Testis (tissue), 3 donors: ENCODE results near the gene OR52I1. TPM values are rescaled to one million over a fixed set of nuclear protein-coding genes. Genes with fewer than 3 reads are reported as not detected.

Source experiments
- DNase-seq: peaks from one replicate; pipeline ENCODE4 v3.0.0-alpha.2; 2019
- H3K27ac ChIP-seq, 2 donors: fragments of 200-600 bp; sonication (generic); one replicate each; pipeline ENCODE4 v1.5.1; 2019
- H3K27me3 ChIP-seq: fragments of 200-600 bp; sonication (generic); one replicate; pipeline ENCODE4 v1.5.1; 2019
- H3K36me3 ChIP-seq: fragments of 200-600 bp; sonication (generic); one replicate; pipeline ENCODE4 v1.5.1; 2017; ENCODE audit warnings: low read depth; ENCODE audit errors: missing control alignments
- H3K4me1 ChIP-seq: fragments of 200-600 bp; sonication (generic); one replicate; pipeline ENCODE4 v1.5.1; 2019
- H3K4me3 ChIP-seq, 2 donors: fragments of 200-600 bp; sonication (generic); one replicate each; pipeline ENCODE4 v1.5.1; 2017 to 2019
- H3K9me3 ChIP-seq: fragments of 200-600 bp; sonication (generic); one replicate; pipeline ENCODE4 v1.5.1; 2017
- CTCF ChIP-seq, 3 experiments: fragments of 450-650 bp in 2 of 3; fragments of 200-600 bp in 1 of 3; sonication (generic) in 1 of 3; IDR thresholded peaks; one replicate each; pipeline ENCODE4 v1.5.1; 2016 to 2019; ENCODE audit warnings: antibody characterized with exemption in 3 of 3, mild to moderate bottlenecking in 2 of 3, moderate library complexity in 1 of 3
- POLR2A ChIP-seq: fragments of 450-650 bp; IDR thresholded peaks from one replicate; pipeline ENCODE4 v1.6.1; 2017; ENCODE audit warnings: antibody characterized with exemption, mild to moderate bottlenecking, moderate library complexity
- WGBS, 2 donors: methylation state at CpG; one replicate each; pipeline ENCODE4 v1.1.5; 2018; 5-methylcytosine and 5-hydroxymethylcytosine counted together
- intact Hi-C: fragments of 100-400 bp; cut with DNase I; formaldehyde crosslinking; loops from one replicate; pipeline ENCODE4 v1.15.1; 2023; ENCODE audit warnings: low total_unique reads
- polyA plus RNA-seq: library from polyadenylated mRNA; stranded (reverse); fragments of 350-450 nt; fragmentation: Illumina TruSeq; extraction: RNeasy Lipid Tissue Mini Kit (QIAGEN cat#74804); gene quantifications from one replicate; pipeline ENCODE4 v1.2.3, GENCODE V29; 2014; ENCODE audit warnings: low read depth, low replicate concordance; ENCODE audit not compliant: insufficient read depth
- total RNA-seq, 2 donors: library from RNA; depleted of rRNA; stranded (reverse); fragments of >200 nt; gene quantifications; one replicate each; pipeline ENCODE4 v1.2.3, GENCODE V29; 2016

Gene OR52I1
- total and polyA plus RNA-seq, 3 donors from 2014 or later = not detected

- Histone ChIP-seq H3K4me3 (no peak overlapping the region), H3K36me3 (no peaks in the 10 kb centered on the region), H3K27ac (no peak overlapping the region), H3K9me3 (no peaks in the 10 kb centered on the region), H3K27me3 (no peaks in the 10 kb centered on the region), H3K4me1 (no peaks in the 10 kb centered on the region)
- TF ChIP-seq CTCF (IDR thresholded peaks at IDR 0.05) = no peak
- no peak for TF ChIP-seq POLR2A
- WGBS, 2 donors = 70 to 75% methylated on average over 6 to 8 of the region's 8 CpGs
- no peak for DNase-seq
- intact Hi-C loops = no loop called here
Measured at GRCh38 chr11:4559527-4560440, 34.1 kb upstream of the OR52I1 start.

GRCh38 chr11:4560467-4560866, 33.4 kb upstream of the OR52I1 start:
- no peak for DNase-seq
- no peaks in the 10 kb centered on the region for H3K27me3 ChIP-seq
- WGBS, 2 donors = 95 to 97% methylated on average over 1 of the region's 1 CpG
- H3K27ac ChIP-seq = no peak overlapping the region
- H3K4me1 ChIP-seq = no peaks in the 10 kb centered on the region
- intact Hi-C loops = no loop called here
- no peak overlapping the region for H3K4me3 ChIP-seq
- H3K9me3 ChIP-seq = no peaks in the 10 kb centered on the region
- H3K36me3 ChIP-seq = no peaks in the 10 kb centered on the region
- TF ChIP-seq CTCF (IDR thresholded peaks at IDR 0.05) (no peak), POLR2A (no peak)

GRCh38 chr11:4565371-4565770, 28.5 kb upstream of the OR52I1 start:
- no peak for DNase-seq
- Histone ChIP-seq H3K27ac (no peak overlapping the region), H3K36me3 (no peaks in the 10 kb centered on the region), H3K4me1 (no peaks in the 10 kb centered on the region), H3K4me3 (no peak overlapping the region), H3K27me3 (no peaks in the 10 kb centered on the region), H3K9me3 (no peaks in the 10 kb centered on the region)
- 92% methylated on average over 3 of the region's 3 CpGs for WGBS, 2 donors
- TF ChIP-seq CTCF (IDR thresholded peaks at IDR 0.05) (no peak), POLR2A (no peak)
- intact Hi-C loops = no loop called here

- no peak for DNase-seq
- intact Hi-C loops = no loop called here
- no peak for TF ChIP-seq POLR2A
- TF ChIP-seq CTCF (IDR thresholded peaks at IDR 0.05) = no peak
- H3K27me3 ChIP-seq = no peaks in the 10 kb centered on the region
- H3K4me3 ChIP-seq = no peak overlapping the region
- no peak overlapping the region for H3K27ac ChIP-seq
- H3K9me3 ChIP-seq = no peaks in the 10 kb centered on the region
- WGBS, 2 donors = 85 to 91% methylated on average over 18 of the region's 18 CpGs
- no peaks in the 10 kb centered on the region for H3K4me1 ChIP-seq
- no peaks in the 10 kb centered on the region for H3K36me3 ChIP-seq
Measured at GRCh38 chr11:4569075-4569474, 24.8 kb upstream of the OR52I1 start.

GRCh38 chr11:4576880-4577279, 17.0 kb upstream of the OR52I1 start:
- Histone ChIP-seq H3K4me3 (no peak overlapping the region), H3K9me3 (no peaks in the 10 kb centered on the region), H3K27me3 (no peaks in the 10 kb centered on the region), H3K27ac (no peak overlapping the region), H3K4me1 (no peaks in the 10 kb centered on the region), H3K36me3 (no peaks in the 10 kb centered on the region)
- intact Hi-C loops = no loop called here
- WGBS, 2 donors = 54 to 55% methylated on average over 3 of the region's 3 CpGs
- TF ChIP-seq POLR2A = no peak
- DNase-seq = no peak
